Lower leg skin (tissue), 3 donors: ENCODE results near the gene PLCE1.

Source experiments
- POLR2A ChIP-seq, 2 donors: fragments of 450-650 bp; IDR thresholded peaks; one replicate each; pipeline ENCODE4 v1.6.1; 2016 to 2017; ENCODE audit warnings: antibody characterized with exemption in 2 of 2, mild to moderate bottlenecking in 1 of 2, moderate library complexity in 1 of 2
- TF ChIP-seq, protein P1 (sequence below), 3 donors: fragments of 450-650 bp; IDR thresholded peaks; one replicate each; pipeline ENCODE4 v1.5.1; 2016; ENCODE audit warnings: antibody characterized with exemption in 3 of 3, mild to moderate bottlenecking in 3 of 3, moderate library complexity in 2 of 3

DNA sequence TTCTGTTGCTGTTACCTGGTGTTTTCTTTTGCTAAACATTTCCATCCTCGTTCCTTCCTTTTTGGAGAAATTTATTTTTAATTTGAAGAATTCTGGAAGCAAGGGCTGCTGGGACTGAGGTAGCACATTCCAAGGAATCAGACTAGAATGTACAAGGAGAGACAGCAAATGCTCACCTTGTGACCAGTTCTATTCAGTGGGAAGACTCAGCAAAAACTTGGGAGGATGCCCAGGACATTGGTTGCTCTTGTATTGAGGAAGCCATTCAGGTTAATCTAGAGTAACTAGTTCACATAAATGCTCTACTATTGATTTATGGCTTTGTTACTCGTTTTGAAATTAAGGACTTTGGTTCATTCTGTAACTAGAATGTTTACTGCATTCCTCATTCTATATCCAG lies 11.3 kb downstream of the PLCE1 start:
- TF ChIP-seq, protein P1, sequence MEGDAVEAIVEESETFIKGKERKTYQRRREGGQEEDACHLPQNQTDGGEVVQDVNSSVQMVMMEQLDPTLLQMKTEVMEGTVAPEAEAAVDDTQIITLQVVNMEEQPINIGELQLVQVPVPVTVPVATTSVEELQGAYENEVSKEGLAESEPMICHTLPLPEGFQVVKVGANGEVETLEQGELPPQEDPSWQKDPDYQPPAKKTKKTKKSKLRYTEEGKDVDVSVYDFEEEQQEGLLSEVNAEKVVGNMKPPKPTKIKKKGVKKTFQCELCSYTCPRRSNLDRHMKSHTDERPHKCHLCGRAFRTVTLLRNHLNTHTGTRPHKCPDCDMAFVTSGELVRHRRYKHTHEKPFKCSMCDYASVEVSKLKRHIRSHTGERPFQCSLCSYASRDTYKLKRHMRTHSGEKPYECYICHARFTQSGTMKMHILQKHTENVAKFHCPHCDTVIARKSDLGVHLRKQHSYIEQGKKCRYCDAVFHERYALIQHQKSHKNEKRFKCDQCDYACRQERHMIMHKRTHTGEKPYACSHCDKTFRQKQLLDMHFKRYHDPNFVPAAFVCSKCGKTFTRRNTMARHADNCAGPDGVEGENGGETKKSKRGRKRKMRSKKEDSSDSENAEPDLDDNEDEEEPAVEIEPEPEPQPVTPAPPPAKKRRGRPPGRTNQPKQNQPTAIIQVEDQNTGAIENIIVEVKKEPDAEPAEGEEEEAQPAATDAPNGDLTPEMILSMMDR (IDR thresholded peaks at IDR 0.05), result no peak
- no peak for TF ChIP-seq POLR2A (IDR thresholded peaks at IDR 0.05)
